WERI-Rb-1 (cell line): ENCODE data around the gene ADGRL3.

ENCODE experiments used
- DNase-seq: peaks from one replicate; pipeline ENCODE4 v3.0.0-alpha.2; 2020
- H3K27ac ChIP-seq: fragments of 250-450 bp; sonication (Bioruptor Pico); 2 replicates; pipeline ENCODE4 v1.5.1; 2020; ENCODE audit warnings: mild to moderate bottlenecking, moderate library complexity
- H3K27me3 ChIP-seq: fragments of 250-450 bp; sonication (Bioruptor Pico); 2 replicates; pipeline ENCODE4 v1.5.1; 2021; ENCODE audit warnings: mild to moderate bottlenecking, low read depth, moderate library complexity; ENCODE audit not compliant: insufficient read depth, severe bottlenecking
- H3K36me3 ChIP-seq: fragments of 250-450 bp; sonication (Bioruptor Pico); 2 replicates; pipeline ENCODE4 v1.5.1; 2020; ENCODE audit warnings: mild to moderate bottlenecking, moderate library complexity
- H3K4me3 ChIP-seq: 2 replicates; pipeline ENCODE4 v1.5.1; 2011; ENCODE audit warnings: low read depth, mild to moderate bottlenecking, control low read depth, low read length
- H3K9me3 ChIP-seq: fragments of 250-450 bp; sonication (Bioruptor Pico); 2 replicates; pipeline ENCODE4 v1.5.1; 2021; ENCODE audit warnings: mild to moderate bottlenecking, moderate library complexity; ENCODE audit not compliant: severe bottlenecking
- TF ChIP-seq, protein P1 (sequence below): IDR thresholded peaks from 2 replicates; pipeline ENCODE4 v1.5.1; 2011; ENCODE audit warnings: low read depth, mild to moderate bottlenecking, control low read depth, inconsistent platforms, low read length

Gene ADGRL3

DNA sequence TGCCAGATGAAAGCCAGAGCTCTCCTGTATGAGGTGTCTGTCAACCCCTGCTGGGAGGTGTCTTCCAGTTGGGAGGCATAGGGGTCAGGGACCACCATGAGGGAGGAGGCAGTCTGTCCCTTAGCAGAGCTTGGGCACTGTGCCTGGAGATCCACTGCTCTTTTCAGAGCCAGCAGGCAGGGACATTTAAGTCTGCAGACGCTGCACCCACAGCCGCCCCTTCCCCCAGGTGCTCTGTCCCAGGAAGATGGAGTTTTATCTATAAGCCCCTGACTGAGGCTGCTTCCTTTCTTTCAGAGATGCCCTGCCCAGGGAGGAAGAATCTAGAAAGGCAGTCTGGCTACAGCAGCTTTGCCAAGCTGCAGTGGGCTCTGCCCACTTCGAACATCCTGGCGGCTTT, 893.6 kb downstream of the ADGRL3 start:
- H3K4me3 ChIP-seq, result no peak overlapping the region
- H3K27me3 ChIP-seq, result no peaks in the 10 kb centered on the region
- TF ChIP-seq, protein P1, sequence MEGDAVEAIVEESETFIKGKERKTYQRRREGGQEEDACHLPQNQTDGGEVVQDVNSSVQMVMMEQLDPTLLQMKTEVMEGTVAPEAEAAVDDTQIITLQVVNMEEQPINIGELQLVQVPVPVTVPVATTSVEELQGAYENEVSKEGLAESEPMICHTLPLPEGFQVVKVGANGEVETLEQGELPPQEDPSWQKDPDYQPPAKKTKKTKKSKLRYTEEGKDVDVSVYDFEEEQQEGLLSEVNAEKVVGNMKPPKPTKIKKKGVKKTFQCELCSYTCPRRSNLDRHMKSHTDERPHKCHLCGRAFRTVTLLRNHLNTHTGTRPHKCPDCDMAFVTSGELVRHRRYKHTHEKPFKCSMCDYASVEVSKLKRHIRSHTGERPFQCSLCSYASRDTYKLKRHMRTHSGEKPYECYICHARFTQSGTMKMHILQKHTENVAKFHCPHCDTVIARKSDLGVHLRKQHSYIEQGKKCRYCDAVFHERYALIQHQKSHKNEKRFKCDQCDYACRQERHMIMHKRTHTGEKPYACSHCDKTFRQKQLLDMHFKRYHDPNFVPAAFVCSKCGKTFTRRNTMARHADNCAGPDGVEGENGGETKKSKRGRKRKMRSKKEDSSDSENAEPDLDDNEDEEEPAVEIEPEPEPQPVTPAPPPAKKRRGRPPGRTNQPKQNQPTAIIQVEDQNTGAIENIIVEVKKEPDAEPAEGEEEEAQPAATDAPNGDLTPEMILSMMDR, result no peak

DNA sequence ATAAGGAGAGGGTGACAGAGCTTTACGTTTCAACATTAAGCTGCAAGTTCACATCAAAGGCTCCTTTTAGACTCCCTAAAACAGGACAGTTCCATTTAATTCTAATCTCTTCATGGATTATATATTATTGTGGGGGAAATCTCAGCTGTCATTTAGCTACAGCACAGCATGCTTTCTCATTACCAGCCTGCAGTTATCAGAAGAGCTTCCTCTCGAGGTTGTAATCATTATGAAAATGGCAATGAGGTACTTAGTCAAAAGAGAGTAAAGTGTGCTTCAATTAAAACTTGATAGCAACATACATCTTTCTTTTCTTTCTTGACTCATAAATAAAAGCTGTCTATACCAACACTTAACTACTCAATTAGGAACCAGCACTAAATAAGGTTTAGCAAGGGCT, 896.8 kb downstream of the ADGRL3 start:
- H3K27ac ChIP-seq, result no peak overlapping the region
- no peak overlapping the region for H3K4me3 ChIP-seq
- TF ChIP-seq, protein P1, result no peak
- DNase-seq, result no peak
- H3K36me3 ChIP-seq, result no peaks in the 10 kb centered on the region
- no peaks in the 10 kb centered on the region for H3K27me3 ChIP-seq
- H3K9me3 ChIP-seq, result no peaks in the 10 kb centered on the region

More for the DNA sequence above, 893.6 kb downstream of the ADGRL3 start:
- Histone ChIP-seq H3K36me3 (no peaks in the 10 kb centered on the region), H3K27ac (no peak overlapping the region), H3K9me3 (peaks cover 3% of the 10 kb centered on the region)
- DNase-seq, result no peak

- Histone ChIP-seq H3K27ac (no peak overlapping the region), H3K36me3 (no peaks in the 10 kb centered on the region), H3K27me3 (no peaks in the 10 kb centered on the region), H3K4me3 (no peak overlapping the region), H3K9me3 (no peaks in the 10 kb centered on the region)
- TF ChIP-seq, protein P1, result no peak
- no peak for DNase-seq
These were observed 915.1 kb downstream of the ADGRL3 start for GRCh38 chr4:62115216-62115615.

GRCh38 chr4:62117886-62118285, 917.8 kb downstream of the ADGRL3 start:
- no peaks in the 10 kb centered on the region for H3K9me3 ChIP-seq
- H3K27me3 ChIP-seq, result no peaks in the 10 kb centered on the region
- no peak overlapping the region for H3K4me3 ChIP-seq
- no peaks in the 10 kb centered on the region for H3K36me3 ChIP-seq
- TF ChIP-seq, protein P1, result no peak
- no peak overlapping the region for H3K27ac ChIP-seq
- no peak for DNase-seq

GRCh38 chr4:62118558-62118957, 918.4 kb downstream of the ADGRL3 start:
- Histone ChIP-seq H3K4me3 (no peak overlapping the region), H3K27me3 (no peaks in the 10 kb centered on the region), H3K36me3 (no peaks in the 10 kb centered on the region), H3K9me3 (no peaks in the 10 kb centered on the region), H3K27ac (no peak overlapping the region)
- no peak for DNase-seq
- TF ChIP-seq, protein P1, result no peak

- Histone ChIP-seq H3K27me3 (no peaks in the 10 kb centered on the region), H3K27ac (no peak overlapping the region), H3K36me3 (no peaks in the 10 kb centered on the region), H3K4me3 (no peak overlapping the region), H3K9me3 (no peaks in the 10 kb centered on the region)
- TF ChIP-seq, protein P1, result no peak
- DNase-seq, result no peak
These were observed 919.1 kb downstream of the ADGRL3 start for GRCh38 chr4:62119195-62119594.
